Coronary artery (tissue), 2 donors: ENCODE results near the gene CDK19.
"Not testable (repeated sequence)": the region's sequence is repeated elsewhere in the genome, so short reads cannot be mapped to it uniquely, and the experiment has no call there.

ENCODE experiments used
- DNase-seq: peaks from one replicate; pipeline ENCODE4 v3.0.0-alpha.2; 2017; ENCODE audit warnings: low spot score
- H3K27ac ChIP-seq, 2 donors: fragments of 200-600 bp; sonication (generic); one replicate each; pipeline ENCODE4 v1.5.1; 2016 to 2019
- H3K4me3 ChIP-seq: fragments of 200-600 bp; sonication (generic); 2 replicates; pipeline ENCODE4 v1.5.1; 2016; ENCODE audit warnings: mild to moderate bottlenecking, moderate library complexity
- TF ChIP-seq, protein P1 (sequence below): fragments of 200-600 bp; sonication (generic); IDR thresholded peaks from one replicate; pipeline ENCODE4 v1.5.1; 2019; ENCODE audit warnings: antibody characterized with exemption

Gene CDK19

DNA sequence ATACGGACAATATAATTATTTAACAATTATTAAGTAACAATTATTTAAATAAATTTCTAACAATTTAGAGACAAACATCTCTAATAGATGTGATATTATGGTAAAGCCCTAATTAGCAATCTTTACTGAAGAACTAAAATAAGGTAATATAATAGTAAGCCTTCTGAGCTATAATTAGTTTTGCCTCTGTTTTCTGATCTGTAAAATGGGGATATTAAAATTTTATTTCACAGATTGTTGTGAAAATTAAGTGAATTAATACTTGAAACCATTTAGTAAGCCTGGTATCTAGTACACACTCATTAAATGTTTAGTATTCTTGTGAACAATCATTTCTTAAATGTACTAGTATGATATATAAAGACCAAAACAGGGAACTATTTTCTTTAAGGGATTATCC, 70.3 kb downstream of the CDK19 start:
- H3K4me3 ChIP-seq, result no peak overlapping the region
- TF ChIP-seq, protein P1, sequence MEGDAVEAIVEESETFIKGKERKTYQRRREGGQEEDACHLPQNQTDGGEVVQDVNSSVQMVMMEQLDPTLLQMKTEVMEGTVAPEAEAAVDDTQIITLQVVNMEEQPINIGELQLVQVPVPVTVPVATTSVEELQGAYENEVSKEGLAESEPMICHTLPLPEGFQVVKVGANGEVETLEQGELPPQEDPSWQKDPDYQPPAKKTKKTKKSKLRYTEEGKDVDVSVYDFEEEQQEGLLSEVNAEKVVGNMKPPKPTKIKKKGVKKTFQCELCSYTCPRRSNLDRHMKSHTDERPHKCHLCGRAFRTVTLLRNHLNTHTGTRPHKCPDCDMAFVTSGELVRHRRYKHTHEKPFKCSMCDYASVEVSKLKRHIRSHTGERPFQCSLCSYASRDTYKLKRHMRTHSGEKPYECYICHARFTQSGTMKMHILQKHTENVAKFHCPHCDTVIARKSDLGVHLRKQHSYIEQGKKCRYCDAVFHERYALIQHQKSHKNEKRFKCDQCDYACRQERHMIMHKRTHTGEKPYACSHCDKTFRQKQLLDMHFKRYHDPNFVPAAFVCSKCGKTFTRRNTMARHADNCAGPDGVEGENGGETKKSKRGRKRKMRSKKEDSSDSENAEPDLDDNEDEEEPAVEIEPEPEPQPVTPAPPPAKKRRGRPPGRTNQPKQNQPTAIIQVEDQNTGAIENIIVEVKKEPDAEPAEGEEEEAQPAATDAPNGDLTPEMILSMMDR, result no peak
- DNase-seq, result no peak
- no peak overlapping the region for H3K27ac ChIP-seq

DNA sequence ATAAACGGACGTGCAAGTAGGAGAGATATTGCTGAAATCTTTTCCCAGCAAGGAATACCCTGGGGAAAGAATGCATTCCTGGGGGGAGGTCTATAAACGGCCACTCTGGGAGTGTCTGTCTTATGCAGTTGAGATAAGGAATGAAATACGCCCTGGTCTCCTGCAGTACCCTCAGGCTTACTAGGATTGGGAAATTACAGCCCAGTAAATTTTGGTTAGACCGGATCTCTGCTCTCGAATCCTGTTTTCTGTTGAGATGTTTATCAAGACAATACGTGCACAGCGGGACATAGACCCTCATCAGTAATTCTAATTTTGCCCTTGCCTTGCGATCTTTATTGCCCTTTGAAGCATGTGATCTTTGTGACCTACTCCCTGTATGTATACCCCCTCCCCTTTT, 72.7 kb downstream of the CDK19 start:
- H3K4me3 ChIP-seq, H3K27ac ChIP-seq, DNase-seq: not testable (repeated sequence)

DNA sequence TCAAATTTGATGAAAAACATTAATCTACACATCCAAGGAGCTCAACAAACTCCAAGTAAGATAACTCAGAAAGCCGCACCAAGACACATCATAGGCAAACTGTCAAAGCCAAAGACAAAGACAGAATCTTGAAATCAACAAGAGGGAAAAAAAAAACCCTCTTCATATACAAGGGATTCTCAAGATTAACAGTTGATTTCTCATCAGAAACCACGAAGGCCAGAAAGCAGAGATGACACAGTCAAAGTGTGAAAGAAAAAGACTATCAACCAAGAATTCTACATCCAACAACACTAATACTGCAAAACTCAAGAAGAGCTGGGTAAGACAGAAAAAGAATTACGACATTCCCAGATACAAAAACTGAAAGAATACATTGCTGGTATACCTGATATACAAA, 73.8 kb downstream of the CDK19 start:
- no peak for DNase-seq
- Histone ChIP-seq H3K4me3 (no peak overlapping the region), H3K27ac (no peak overlapping the region)
- TF ChIP-seq, protein P1, result no peak

DNA sequence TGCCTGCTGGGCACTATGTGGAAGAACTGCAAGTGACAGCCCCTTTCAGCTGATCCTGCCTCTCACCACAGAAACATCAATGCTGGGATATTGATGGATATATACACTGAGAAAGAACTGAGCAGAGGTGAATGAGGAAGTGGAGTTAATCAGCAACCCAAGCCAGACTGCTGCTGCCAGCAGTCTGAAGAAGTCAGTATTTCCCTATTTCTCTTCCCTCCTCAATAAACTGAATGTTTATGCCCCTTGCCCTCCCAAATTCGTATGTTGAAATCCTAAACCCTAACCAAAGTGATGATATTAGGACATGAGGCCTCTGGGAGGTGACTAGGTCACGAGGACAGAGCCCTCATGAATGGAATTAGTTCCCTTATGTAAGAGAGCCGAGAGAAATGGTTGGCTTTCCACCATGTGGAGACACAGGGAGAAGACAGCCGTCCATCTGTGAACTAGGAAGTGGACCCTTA, 76.3 kb downstream of the CDK19 start:
- Histone ChIP-seq H3K27ac (no peak overlapping the region), H3K4me3 (no peak overlapping the region)
- no peak for DNase-seq
- TF ChIP-seq, protein P1, result no peak

DNA sequence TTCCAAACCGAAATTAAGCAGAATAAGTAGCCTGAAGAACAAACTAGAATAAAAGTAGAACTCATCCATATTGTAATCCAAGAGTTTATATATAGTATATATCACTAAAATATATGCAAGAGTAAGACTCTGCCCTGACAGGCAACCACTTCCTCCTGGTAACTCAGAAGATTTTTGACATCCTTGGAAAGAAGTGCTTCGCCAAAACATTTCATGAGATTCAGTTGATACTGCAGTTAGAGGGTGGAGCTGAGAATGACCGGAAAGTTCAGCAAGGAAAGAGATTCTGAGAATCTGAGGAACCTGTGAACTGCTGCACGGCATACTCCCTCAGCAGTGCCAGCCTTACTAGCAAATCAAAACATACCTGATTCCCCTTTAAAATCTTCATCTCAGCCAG, 79.6 kb downstream of the CDK19 start:
- Histone ChIP-seq H3K4me3 (no peak overlapping the region), H3K27ac (no peak overlapping the region)
- no peak for DNase-seq
- TF ChIP-seq, protein P1, result no peak

DNA sequence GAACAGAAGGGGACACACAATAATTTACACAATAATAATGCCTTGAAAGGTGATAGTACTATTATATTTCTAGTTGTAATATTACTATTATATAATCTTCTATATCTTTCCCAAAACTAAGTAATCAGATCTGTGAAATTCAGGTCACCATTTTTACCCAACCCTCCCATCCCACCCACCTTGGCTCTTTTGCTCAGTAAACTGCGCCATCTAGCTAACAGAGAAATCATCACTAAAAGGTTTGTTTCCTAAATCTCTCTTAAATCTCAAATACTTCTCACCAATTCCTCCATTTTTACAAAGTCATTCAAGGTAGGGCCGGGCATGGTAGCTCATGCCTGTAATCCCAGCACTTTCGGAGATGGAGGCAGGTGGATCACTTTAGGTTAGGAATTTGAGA, 83.4 kb downstream of the CDK19 start:
- Histone ChIP-seq H3K27ac (no peak overlapping the region), H3K4me3 (no peak overlapping the region)
- no peak for DNase-seq
- TF ChIP-seq, protein P1, result no peak

DNA sequence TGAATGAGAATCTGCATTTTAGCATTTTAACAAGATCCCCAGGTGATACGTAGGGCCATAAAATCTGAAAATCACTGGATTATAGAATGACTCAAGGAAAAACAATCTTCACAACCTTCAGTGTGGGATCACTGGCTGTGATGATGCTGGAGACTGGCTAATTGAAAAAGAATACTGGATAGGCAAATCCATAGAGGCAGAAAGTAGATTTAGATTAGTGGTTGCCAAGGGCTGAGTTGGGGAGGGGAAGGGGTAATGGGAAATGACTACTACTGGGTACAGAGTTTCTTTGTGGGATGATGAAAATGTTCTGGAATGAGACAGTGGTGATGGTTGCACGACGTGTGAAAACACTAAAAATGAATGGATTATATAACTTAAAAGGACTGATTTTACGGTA, 84.1 kb downstream of the CDK19 start:
- no peak overlapping the region for H3K4me3 ChIP-seq
- TF ChIP-seq, protein P1, result no peak
- DNase-seq, result no peak
- H3K27ac ChIP-seq, result no peak overlapping the region

DNA sequence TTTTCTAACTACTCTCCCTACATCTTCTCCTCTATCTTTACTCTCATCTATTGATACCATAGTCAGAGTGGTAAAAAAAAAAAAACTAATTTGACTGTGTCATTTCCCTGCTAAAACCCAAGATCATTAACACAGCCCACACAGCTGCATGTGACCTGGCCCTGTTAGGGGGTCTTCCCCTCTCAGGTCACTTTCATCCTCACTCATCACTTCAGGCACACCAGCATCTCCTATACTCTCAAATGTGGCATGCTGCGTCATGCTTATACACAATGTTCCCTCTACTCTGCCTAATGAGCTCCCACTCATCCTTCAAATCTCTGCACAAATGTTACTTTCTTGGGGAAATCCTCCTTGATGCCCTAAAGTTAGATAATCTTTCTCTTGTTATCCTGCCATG, 86.8 kb downstream of the CDK19 start:
- no peak overlapping the region for H3K4me3 ChIP-seq
- TF ChIP-seq, protein P1, result no peak
- H3K27ac ChIP-seq, result no peak overlapping the region
- DNase-seq, result no peak
